ENCODE measurements around the gene GRID2IP. TPM values are rescaled to one million over a fixed set of nuclear protein-coding genes. Genes with fewer than 3 reads are reported as not detected.

Gene GRID2IP
- total and polyA plus RNA-seq, 9 donors = 0.04 to 0.18 (median 0.09) TPM

DNA sequence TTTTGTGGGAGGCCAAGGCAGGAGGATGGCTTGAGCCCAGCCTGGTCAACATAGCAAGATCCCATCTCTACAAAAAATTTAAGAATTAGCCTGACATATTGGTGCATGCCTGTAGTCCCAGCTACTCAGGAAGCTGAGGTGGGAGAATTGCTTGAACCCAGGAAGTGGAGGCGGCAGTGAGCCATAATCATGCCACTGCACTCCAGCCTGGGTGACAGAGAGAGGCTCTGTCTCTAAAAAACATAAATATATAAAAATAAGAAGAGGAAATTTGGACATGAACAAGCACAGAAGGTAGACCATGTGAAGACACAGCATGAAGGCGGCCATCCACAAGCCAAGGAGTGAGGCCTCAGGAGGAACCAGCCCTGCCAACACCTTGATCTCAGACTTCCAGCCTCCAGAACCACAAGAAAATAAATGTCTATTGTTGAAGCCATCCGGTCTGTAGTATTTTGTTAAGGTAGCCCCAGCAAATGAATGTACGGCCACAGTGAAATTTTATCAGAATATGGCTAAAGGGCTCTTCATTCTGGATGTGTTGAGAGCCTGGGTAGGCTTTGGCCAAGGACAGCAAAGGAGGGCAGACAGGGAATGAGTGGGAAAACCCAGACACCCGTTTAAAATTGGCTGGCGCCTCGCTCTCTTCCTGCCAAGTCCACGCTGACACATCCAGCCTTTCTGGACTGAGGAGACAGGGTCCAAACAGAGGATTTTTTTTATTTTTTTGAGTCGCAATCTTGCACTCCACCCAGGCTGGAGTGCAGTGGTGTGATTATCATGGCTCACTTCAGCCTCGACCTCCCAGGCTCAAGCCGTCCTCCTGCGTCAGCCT, 12.9 kb upstream of the GRID2IP start:
- no peaks in the 10 kb centered on the region for H3K36me3 ChIP-seq (ENCODE audit: control insufficient read depth, insufficient read depth, low read length)
- H3K4me1 ChIP-seq (ENCODE audit: control insufficient read depth, insufficient read depth, low read length) = no peaks in the 10 kb centered on the region
- WGBS (ENCODE audit: insufficient coverage) = 85% methylated on average over 2 of the region's 12 CpGs
- no peak overlapping the region for H3K27ac ChIP-seq (ENCODE audit: low read length)
- DNase-seq = no peak
- peaks cover 2% of the 10 kb centered on the region for H3K27me3 ChIP-seq (ENCODE audit: control insufficient read depth, insufficient read depth, low read length)
- no peaks in the 10 kb centered on the region for H3K9me3 ChIP-seq (replicated peaks; ENCODE audit: control insufficient read depth, low read depth, low read length)
- H3K4me3 ChIP-seq (ENCODE audit: low read length) = no peak overlapping the region

- WGBS (ENCODE audit: insufficient coverage) = no CpG with 5 or more reads among the region's 1 CpG
- no peak for DNase-seq
- Histone ChIP-seq H3K27ac (ENCODE audit: low read length) (no peak overlapping the region), H3K9me3 (replicated peaks; ENCODE audit: control insufficient read depth, low read depth, low read length) (no peaks in the 10 kb centered on the region), H3K27me3 (ENCODE audit: control insufficient read depth, insufficient read depth, low read length) (peaks cover 2% of the 10 kb centered on the region), H3K36me3 (ENCODE audit: control insufficient read depth, insufficient read depth, low read length) (no peaks in the 10 kb centered on the region), H3K4me3 (ENCODE audit: low read length) (no peak overlapping the region), H3K4me1 (ENCODE audit: control insufficient read depth, insufficient read depth, low read length) (no peaks in the 10 kb centered on the region)
Observed at GRCh38 chr7:6562106-6562505, 10.8 kb upstream of the GRID2IP start.

DNA sequence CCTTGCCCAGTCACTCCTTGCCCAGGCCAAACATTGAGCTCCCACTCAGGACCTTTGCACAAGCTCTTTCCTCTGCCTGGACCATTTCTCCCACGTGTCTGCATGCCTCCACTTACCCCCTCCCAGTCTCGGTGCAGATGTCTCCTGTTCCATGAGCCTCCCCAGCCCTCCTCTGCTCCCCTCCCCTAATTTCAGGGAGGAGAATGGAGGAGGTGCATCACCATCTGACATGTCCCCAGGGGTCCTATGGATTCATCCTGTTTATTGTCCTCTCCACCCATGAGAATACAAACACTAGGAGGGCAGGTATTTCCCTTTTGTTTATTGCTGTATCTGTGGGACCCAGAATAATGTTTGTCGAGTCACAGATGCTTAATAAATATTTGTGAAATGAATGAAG, 8.6 kb upstream of the GRID2IP start:
- no CpG with 5 or more reads among the region's 3 CpGs for WGBS (ENCODE audit: insufficient coverage)
- Histone ChIP-seq H3K9me3 (replicated peaks; ENCODE audit: control insufficient read depth, low read depth, low read length) (no peaks in the 10 kb centered on the region), H3K4me1 (ENCODE audit: control insufficient read depth, insufficient read depth, low read length) (no peaks in the 10 kb centered on the region), H3K27ac (ENCODE audit: low read length) (no peak overlapping the region), H3K4me3 (ENCODE audit: low read length) (no peak overlapping the region), H3K36me3 (ENCODE audit: control insufficient read depth, insufficient read depth, low read length) (no peaks in the 10 kb centered on the region), H3K27me3 (ENCODE audit: control insufficient read depth, insufficient read depth, low read length) (peaks cover 2% of the 10 kb centered on the region)
- no peak for DNase-seq

- Histone ChIP-seq H3K9me3 (replicated peaks; ENCODE audit: control insufficient read depth, low read depth, low read length) (no peaks in the 10 kb centered on the region), H3K4me1 (ENCODE audit: control insufficient read depth, insufficient read depth, low read length) (no peaks in the 10 kb centered on the region), H3K4me3 (ENCODE audit: low read length) (no peak overlapping the region), H3K36me3 (ENCODE audit: control insufficient read depth, insufficient read depth, low read length) (no peaks in the 10 kb centered on the region), H3K27ac (ENCODE audit: low read length) (no peak overlapping the region), H3K27me3 (ENCODE audit: control insufficient read depth, insufficient read depth, low read length) (no peaks in the 10 kb centered on the region)
- peak; percentile 41 for DNase-seq
- WGBS (ENCODE audit: insufficient coverage) = 39% methylated on average over 3 of the region's 6 CpGs
Observed at GRCh38 chr7:6558837-6559236, 7.6 kb upstream of the GRID2IP start.

- no peaks in the 10 kb centered on the region for H3K36me3 ChIP-seq (ENCODE audit: control insufficient read depth, insufficient read depth, low read length)
- H3K4me1 ChIP-seq (ENCODE audit: control insufficient read depth, insufficient read depth, low read length) = no peaks in the 10 kb centered on the region
- no peaks in the 10 kb centered on the region for H3K27me3 ChIP-seq (ENCODE audit: control insufficient read depth, insufficient read depth, low read length)
- 75% methylated on average over 2 of the region's 6 CpGs for WGBS (ENCODE audit: insufficient coverage)
- no peaks in the 10 kb centered on the region for H3K9me3 ChIP-seq (replicated peaks; ENCODE audit: control insufficient read depth, low read depth, low read length)
- no peak for DNase-seq
- H3K27ac ChIP-seq (ENCODE audit: low read length) = no peak overlapping the region
- H3K4me3 ChIP-seq (ENCODE audit: low read length) = no peak overlapping the region
Observed at GRCh38 chr7:6556196-6556595, 4.9 kb upstream of the GRID2IP start.

DNA sequence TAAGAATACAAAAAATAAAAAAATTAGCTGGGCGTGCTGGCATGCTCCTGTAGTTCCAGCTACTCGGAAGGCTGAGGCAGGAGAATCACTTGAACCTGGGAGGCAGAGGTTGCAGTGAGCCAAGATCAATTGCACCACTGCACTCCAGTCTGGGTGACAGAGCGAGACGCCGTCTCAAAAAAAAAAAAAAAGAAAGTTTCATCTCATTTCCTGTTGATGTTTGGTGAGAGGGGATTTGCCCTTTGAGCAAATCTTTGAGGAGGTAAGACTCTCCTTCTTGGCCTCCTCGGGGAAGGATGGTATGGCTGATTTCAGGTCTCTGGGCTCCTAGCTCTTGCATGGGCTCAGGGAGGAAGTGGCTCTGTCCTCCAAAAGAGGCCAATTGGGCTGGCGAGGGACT, 3.6 kb upstream of the GRID2IP start:
- H3K4me3 ChIP-seq (ENCODE audit: low read length) = no peak overlapping the region
- no peak overlapping the region for H3K27ac ChIP-seq (ENCODE audit: low read length)
- DNase-seq = no peak
- H3K27me3 ChIP-seq (ENCODE audit: control insufficient read depth, insufficient read depth, low read length) = no peaks in the 10 kb centered on the region
- no peaks in the 10 kb centered on the region for H3K9me3 ChIP-seq (replicated peaks; ENCODE audit: control insufficient read depth, low read depth, low read length)
- WGBS (ENCODE audit: insufficient coverage) = 77% methylated on average over 5 of the region's 7 CpGs
- H3K4me1 ChIP-seq (ENCODE audit: control insufficient read depth, insufficient read depth, low read length) = no peaks in the 10 kb centered on the region
- no peaks in the 10 kb centered on the region for H3K36me3 ChIP-seq (ENCODE audit: control insufficient read depth, insufficient read depth, low read length)

DNA sequence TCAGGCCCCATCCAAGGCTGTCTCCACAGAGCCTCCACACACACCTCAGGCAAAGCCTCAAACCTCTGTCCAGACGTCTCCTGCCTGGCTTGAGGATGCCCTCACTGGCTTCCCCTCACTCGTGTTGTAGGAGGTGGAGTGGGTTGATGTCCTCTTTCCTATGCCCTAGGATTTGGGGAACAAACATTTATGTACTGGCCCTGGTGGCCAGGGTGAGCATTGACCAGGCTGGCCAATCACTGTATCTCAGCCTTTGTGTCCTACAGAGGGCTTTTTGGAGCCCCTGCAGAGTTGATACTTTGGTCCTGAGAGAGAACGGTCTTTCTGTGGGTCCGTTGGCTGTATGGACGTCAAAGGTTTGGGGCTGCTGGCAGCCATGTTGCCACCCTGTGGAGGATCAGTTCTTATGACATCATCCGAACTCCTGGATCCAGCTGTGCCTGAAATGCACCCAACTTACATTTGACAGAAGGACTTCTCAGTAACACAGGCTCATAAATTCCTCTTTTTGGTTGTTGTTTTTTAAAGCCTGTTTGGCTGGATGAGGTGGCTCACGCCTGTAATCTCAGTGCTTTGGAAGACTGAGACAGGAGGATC, 2.3 kb upstream of the GRID2IP start:
- 85% methylated on average over 4 of the region's 7 CpGs for WGBS (ENCODE audit: insufficient coverage)
- H3K4me3 ChIP-seq (ENCODE audit: low read length) = no peak overlapping the region
- H3K27ac ChIP-seq (ENCODE audit: low read length) = no peak overlapping the region
- H3K4me1 ChIP-seq (ENCODE audit: control insufficient read depth, insufficient read depth, low read length) = no peaks in the 10 kb centered on the region
- DNase-seq = no peak
- H3K27me3 ChIP-seq (ENCODE audit: control insufficient read depth, insufficient read depth, low read length) = no peaks in the 10 kb centered on the region
- H3K36me3 ChIP-seq (ENCODE audit: control insufficient read depth, insufficient read depth, low read length) = no peaks in the 10 kb centered on the region
- no peaks in the 10 kb centered on the region for H3K9me3 ChIP-seq (replicated peaks; ENCODE audit: control insufficient read depth, low read depth, low read length)

DNA sequence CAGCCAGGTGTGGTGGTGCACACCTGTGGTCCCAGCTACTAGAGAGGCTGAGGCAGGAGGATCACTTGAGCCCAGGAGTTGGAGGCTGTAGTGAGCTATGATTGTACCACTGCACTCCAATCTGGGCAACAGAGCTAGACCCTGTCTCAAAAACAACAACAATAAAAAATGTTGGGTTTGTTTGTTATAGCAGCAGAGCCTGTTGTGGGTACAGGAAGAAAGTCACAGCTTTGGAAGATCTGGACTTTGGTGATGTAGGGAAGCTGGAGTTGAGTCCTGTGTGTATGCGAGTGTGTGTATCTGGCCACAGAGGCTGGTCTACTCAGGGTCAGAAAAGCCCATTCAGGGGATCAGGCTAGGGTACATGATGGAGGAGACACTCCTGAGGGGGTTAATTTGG, 3.9 kb downstream of the GRID2IP start:
- H3K36me3 ChIP-seq (ENCODE audit: control insufficient read depth, insufficient read depth, low read length) = no peaks in the 10 kb centered on the region
- peaks cover 2% of the 10 kb centered on the region for H3K27me3 ChIP-seq (ENCODE audit: control insufficient read depth, insufficient read depth, low read length)
- DNase-seq = no peak
- H3K9me3 ChIP-seq (replicated peaks; ENCODE audit: control insufficient read depth, low read depth, low read length) = no peaks in the 10 kb centered on the region
- H3K27ac ChIP-seq (ENCODE audit: low read length) = no peak overlapping the region
- WGBS (ENCODE audit: insufficient coverage) = 100% methylated on average over 1 of the region's 1 CpG
- no peaks in the 10 kb centered on the region for H3K4me1 ChIP-seq (ENCODE audit: control insufficient read depth, insufficient read depth, low read length)
- H3K4me3 ChIP-seq (ENCODE audit: low read length) = no peak overlapping the region

DNA sequence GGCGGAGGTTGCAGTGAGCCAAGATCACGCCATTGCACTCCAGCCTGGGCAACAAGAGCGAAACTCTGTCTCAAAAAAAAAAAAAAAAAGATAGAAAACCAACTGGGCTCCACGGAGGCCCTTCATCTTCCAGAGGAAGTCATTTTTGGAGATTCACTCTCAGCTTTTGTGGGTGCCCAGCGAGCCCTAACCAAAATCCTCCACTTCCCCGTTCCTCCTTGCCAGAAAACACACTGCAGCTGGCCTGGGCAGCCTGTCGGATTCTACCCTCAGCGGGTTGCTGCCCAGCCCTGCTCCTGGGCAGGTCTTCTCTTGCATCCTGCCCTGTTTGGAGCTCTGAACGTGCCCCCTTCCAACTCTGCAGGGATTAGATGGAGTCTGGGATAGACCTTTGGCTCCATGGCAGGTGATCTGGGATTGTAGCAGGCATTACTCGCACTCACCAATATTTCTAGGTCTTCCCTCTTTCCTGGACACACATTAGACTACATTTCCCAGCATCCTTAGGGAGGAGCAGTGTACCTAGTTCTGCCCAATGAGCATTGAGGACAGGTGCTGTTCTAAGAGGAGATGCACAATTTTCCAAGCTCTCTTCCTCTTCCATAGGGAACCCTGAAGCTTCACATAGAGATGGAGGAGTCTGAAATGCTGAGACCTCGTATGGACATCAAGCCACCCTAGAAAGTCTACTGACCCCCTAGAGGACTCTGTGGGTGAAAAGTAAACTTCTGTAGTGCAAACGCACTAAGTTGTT, 4.6 kb downstream of the GRID2IP start:
- Histone ChIP-seq H3K27ac (ENCODE audit: low read length) (no peak overlapping the region), H3K9me3 (replicated peaks; ENCODE audit: control insufficient read depth, low read depth, low read length) (no peaks in the 10 kb centered on the region), H3K4me3 (ENCODE audit: low read length) (no peak overlapping the region), H3K27me3 (ENCODE audit: control insufficient read depth, insufficient read depth, low read length) (peaks cover 2% of the 10 kb centered on the region), H3K36me3 (ENCODE audit: control insufficient read depth, insufficient read depth, low read length) (no peaks in the 10 kb centered on the region), H3K4me1 (ENCODE audit: control insufficient read depth, insufficient read depth, low read length) (no peaks in the 10 kb centered on the region)
- 65% methylated on average over 5 of the region's 12 CpGs for WGBS (ENCODE audit: insufficient coverage)
- DNase-seq = no peak

- no peaks in the 10 kb centered on the region for H3K36me3 ChIP-seq (ENCODE audit: control insufficient read depth, insufficient read depth, low read length)
- no peaks in the 10 kb centered on the region for H3K4me1 ChIP-seq (ENCODE audit: control insufficient read depth, insufficient read depth, low read length)
- no peaks in the 10 kb centered on the region for H3K9me3 ChIP-seq (replicated peaks; ENCODE audit: control insufficient read depth, low read depth, low read length)
- H3K4me3 ChIP-seq (ENCODE audit: low read length) = no peak overlapping the region
- no peak overlapping the region for H3K27ac ChIP-seq (ENCODE audit: low read length)
- peaks cover 2% of the 10 kb centered on the region for H3K27me3 ChIP-seq (ENCODE audit: control insufficient read depth, insufficient read depth, low read length)
- DNase-seq = no peak
- WGBS (ENCODE audit: insufficient coverage) = 60% methylated on average over 9 of the region's 22 CpGs
Observed at GRCh38 chr7:6545398-6546126, 5.7 kb downstream of the GRID2IP start.

Data from muscle of leg (tissue), 11 donors.